Panc1 (cell line): Measurements from ENCODE around the gene PDS5B. TPM values are rescaled to one million over a fixed set of nuclear protein-coding genes. Genes with fewer than 3 reads are reported as not detected.

Experiments
- ATAC-seq: fragments of 200-7000 bp; cut with Tn5 transposase; 2 replicates; pipeline ENCODE4 v1.9.1; 2020; ENCODE audit warnings: mild to moderate bottlenecking, moderate library complexity
- BruUV-seq: library from RNA; stranded (reverse); fragments of 400-500 nt; replicated peaks from 2 replicates; lab custom pipeline; 2021; lab: Mats Ljungman, UMichigan
- CTCF ChIA-PET: fragments of 300-600 bp; sonication (Branson Sonifier 250); formaldehyde crosslinking; loops from one replicate; lab custom pipeline; 2022; ENCODE audit warnings: antibody characterized with exemption; lab: Charles Lee
- POLR2A ChIA-PET: fragments of 300-600 bp; sonication (Branson Sonifier 250); formaldehyde crosslinking; loops from one replicate; lab custom pipeline; 2022; ENCODE audit warnings: antibody characterized with exemption; lab: Charles Lee
- DNase-seq: peaks from one replicate; pipeline ENCODE4 v3.0.0-alpha.2; 2010; ENCODE audit warnings: low read depth, low spot score
- H3K27ac ChIP-seq: 2 replicates; pipeline ENCODE4 v1.5.1; 2011; ENCODE audit warnings: mild to moderate bottlenecking, low read length, inconsistent platforms
- H3K27me3 ChIP-seq: fragments of 200-500 bp; sonication (Bioruptor generic); 2 replicates; pipeline ENCODE4 v1.6.0; 2014; ENCODE audit warnings: low read length, inconsistent platforms; ENCODE audit not compliant: control insufficient read depth, insufficient read depth
- H3K36me3 ChIP-seq: fragments of 200-500 bp; sonication (Bioruptor generic); 2 replicates; pipeline ENCODE4 v1.5.1; 2014; ENCODE audit warnings: inconsistent platforms, mild to moderate bottlenecking, low read length, moderate library complexity; ENCODE audit not compliant: control insufficient read depth, insufficient read depth
- H3K4me1 ChIP-seq: 2 replicates; pipeline ENCODE4 v1.5.1; 2011; ENCODE audit warnings: inconsistent platforms, mild to moderate bottlenecking, low read length, moderate library complexity; ENCODE audit not compliant: control insufficient read depth, insufficient read depth
- H3K4me3 ChIP-seq, 2 experiments: 2 replicates each; pipeline ENCODE4 v1.5.1; 2011 to 2012; ENCODE audit warnings: low read depth in 2 of 2, low read length in 2 of 2, mild to moderate bottlenecking in 2 of 2, inconsistent platforms in 1 of 2, moderate library complexity in 1 of 2
- H3K9me3 ChIP-seq: fragments of 200-500 bp; sonication (Bioruptor generic); 2 replicates; pipeline ENCODE4 v1.5.1; 2014; ENCODE audit warnings: low read depth, mild to moderate bottlenecking, inconsistent platforms, low read length, moderate library complexity; ENCODE audit not compliant: control insufficient read depth, insufficient read depth
- POLR2AphosphoS5 ChIP-seq: IDR thresholded peaks from 2 replicates; pipeline ENCODE4 v1.6.1; 2012; ENCODE audit warnings: mild to moderate bottlenecking, low read depth, low read length, moderate library complexity
- SIN3A ChIP-seq: IDR thresholded peaks from 2 replicates; pipeline ENCODE4 v1.6.1; 2012; ENCODE audit warnings: low read depth, mild to moderate bottlenecking, low read length, moderate library complexity, borderline replicate concordance; ENCODE audit not compliant: insufficient read depth
- TCF7L2 ChIP-seq: IDR thresholded peaks from 2 replicates; pipeline ENCODE4 v1.6.1; 2011; ENCODE audit warnings: mild to moderate bottlenecking, low read depth, low read length, inconsistent platforms
- in situ Hi-C: cut with HindIII; loops from 2 replicates; pipeline ENCODE4 v1.10.0; 2016; ENCODE audit warnings: low sequenced_read_pairs, low pct_unique_long_range_greater_than_20kb
- intact Hi-C: fragments of 100-400 bp; cut with micrococcal nuclease; formaldehyde crosslinking; loops from one replicate; pipeline ENCODE4 v1.10.0; 2022; ENCODE audit not compliant: unreplicated experiment
- total RNA-seq: library from RNA; stranded (reverse); gene quantifications from one replicate; pipeline ENCODE4 v1.2.1, GENCODE V29; 2021; ENCODE audit not compliant: unreplicated experiment
- TF ChIP-seq, protein P1 (sequence below): fragments of 450-650 bp; IDR thresholded peaks from 2 replicates; pipeline ENCODE4 v1.5.1; 2017; ENCODE audit warnings: mild to moderate bottlenecking
- TF ChIP-seq, protein P2 (sequence below), 2 experiments: IDR thresholded peaks; 2 replicates each; pipeline ENCODE4 v1.6.1; 2011 to 2012; ENCODE audit warnings: low read depth in 2 of 2, control low read depth in 1 of 2, low read length in 1 of 2, mild to moderate bottlenecking in 1 of 2, moderate library complexity in 1 of 2; ENCODE audit not compliant: insufficient read depth in 1 of 2

Gene PDS5B
- total RNA-seq, 1 experiment from 2014 or later = 33.9 TPM

DNA sequence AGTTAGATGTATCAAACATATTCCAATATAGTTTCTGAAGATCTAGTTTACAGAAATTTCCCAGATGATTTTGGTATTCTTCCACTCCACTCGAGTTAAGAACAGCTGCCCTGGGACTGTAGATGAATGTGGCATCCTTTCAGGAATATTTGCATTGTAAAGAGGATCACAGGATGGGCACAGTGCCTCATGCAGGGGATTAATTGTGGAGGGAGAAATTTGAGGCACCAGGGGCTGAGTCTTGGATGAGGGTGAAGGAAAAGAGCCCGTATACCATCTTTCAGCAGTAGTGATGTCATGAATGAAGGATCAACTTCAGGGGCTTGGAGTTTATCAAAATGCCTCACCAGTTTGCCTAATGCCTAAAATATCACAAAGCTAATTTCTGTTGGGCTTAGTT is 4.0 kb upstream of the PDS5B start:
- Histone ChIP-seq H3K27ac (no peak overlapping the region), H3K27me3 (no peaks in the 10 kb centered on the region), H3K36me3 (peaks cover 1% of the 10 kb centered on the region; the same call in 1 of the 2 replicates), H3K4me3 (no peak overlapping the region), H3K4me1 (peaks cover 4% of the 10 kb centered on the region), H3K9me3 (no peaks in the 10 kb centered on the region)
- ATAC-seq (no peak), DNase-seq (no peak)
- POLR2A ChIA-PET = no interaction called here
- TF ChIP-seq SIN3A (no peak), TCF7L2 (no peak), POLR2AphosphoS5 (no peak)
- TF ChIP-seq, protein P1, sequence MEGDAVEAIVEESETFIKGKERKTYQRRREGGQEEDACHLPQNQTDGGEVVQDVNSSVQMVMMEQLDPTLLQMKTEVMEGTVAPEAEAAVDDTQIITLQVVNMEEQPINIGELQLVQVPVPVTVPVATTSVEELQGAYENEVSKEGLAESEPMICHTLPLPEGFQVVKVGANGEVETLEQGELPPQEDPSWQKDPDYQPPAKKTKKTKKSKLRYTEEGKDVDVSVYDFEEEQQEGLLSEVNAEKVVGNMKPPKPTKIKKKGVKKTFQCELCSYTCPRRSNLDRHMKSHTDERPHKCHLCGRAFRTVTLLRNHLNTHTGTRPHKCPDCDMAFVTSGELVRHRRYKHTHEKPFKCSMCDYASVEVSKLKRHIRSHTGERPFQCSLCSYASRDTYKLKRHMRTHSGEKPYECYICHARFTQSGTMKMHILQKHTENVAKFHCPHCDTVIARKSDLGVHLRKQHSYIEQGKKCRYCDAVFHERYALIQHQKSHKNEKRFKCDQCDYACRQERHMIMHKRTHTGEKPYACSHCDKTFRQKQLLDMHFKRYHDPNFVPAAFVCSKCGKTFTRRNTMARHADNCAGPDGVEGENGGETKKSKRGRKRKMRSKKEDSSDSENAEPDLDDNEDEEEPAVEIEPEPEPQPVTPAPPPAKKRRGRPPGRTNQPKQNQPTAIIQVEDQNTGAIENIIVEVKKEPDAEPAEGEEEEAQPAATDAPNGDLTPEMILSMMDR = no peak
- TF ChIP-seq, protein P2, sequence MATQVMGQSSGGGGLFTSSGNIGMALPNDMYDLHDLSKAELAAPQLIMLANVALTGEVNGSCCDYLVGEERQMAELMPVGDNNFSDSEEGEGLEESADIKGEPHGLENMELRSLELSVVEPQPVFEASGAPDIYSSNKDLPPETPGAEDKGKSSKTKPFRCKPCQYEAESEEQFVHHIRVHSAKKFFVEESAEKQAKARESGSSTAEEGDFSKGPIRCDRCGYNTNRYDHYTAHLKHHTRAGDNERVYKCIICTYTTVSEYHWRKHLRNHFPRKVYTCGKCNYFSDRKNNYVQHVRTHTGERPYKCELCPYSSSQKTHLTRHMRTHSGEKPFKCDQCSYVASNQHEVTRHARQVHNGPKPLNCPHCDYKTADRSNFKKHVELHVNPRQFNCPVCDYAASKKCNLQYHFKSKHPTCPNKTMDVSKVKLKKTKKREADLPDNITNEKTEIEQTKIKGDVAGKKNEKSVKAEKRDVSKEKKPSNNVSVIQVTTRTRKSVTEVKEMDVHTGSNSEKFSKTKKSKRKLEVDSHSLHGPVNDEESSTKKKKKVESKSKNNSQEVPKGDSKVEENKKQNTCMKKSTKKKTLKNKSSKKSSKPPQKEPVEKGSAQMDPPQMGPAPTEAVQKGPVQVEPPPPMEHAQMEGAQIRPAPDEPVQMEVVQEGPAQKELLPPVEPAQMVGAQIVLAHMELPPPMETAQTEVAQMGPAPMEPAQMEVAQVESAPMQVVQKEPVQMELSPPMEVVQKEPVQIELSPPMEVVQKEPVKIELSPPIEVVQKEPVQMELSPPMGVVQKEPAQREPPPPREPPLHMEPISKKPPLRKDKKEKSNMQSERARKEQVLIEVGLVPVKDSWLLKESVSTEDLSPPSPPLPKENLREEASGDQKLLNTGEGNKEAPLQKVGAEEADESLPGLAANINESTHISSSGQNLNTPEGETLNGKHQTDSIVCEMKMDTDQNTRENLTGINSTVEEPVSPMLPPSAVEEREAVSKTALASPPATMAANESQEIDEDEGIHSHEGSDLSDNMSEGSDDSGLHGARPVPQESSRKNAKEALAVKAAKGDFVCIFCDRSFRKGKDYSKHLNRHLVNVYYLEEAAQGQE (IDR thresholded peaks at IDR 0.05; ENCODE audit: insufficient read depth in 1 of 2, low read depth in 2 of 2, low read length in 1 of 2) = no peak
- intact Hi-C loops = no loop called here
- in situ Hi-C loops = no loop called here
- CTCF ChIA-PET = no interaction called here
- no TSS peak for BruUV-seq

DNA sequence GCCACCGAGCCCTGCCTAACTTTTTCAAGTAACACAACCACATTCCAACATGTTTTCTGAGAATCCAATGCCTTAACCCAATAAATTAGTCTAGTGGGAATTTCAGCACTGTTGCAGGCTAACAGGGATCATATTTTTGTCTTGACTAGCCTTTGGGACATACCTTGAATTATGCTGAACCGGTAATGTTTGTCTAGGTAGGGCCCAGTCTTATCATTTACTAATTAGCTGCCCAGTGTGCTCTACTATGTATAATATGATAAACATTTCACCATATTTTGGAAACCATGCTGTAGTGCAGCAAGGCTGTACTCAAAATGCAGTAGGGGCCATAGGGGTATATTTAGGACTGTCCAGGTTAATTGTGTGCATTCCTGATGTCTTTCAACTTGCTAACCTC is 3.3 kb upstream of the PDS5B start:
- Histone ChIP-seq H3K27me3 (no peaks in the 10 kb centered on the region), H3K4me3 (no peak overlapping the region), H3K9me3 (no peaks in the 10 kb centered on the region), H3K4me1 (peaks cover 4% of the 10 kb centered on the region), H3K27ac (no peak overlapping the region), H3K36me3 (peaks cover 4% of the 10 kb centered on the region; the same call in 1 of the 2 replicates)
- BruUV-seq = no TSS peak
- intact Hi-C loops (no loop called here), in situ Hi-C loops (no loop called here)
- TF ChIP-seq, protein P2 (IDR thresholded peaks at IDR 0.05; ENCODE audit: insufficient read depth in 1 of 2, low read depth in 2 of 2, low read length in 1 of 2) = no peak
- TF ChIP-seq SIN3A = no peak
- TF ChIP-seq, protein P1 = no peak
- TF ChIP-seq POLR2AphosphoS5 = no peak
- TF ChIP-seq TCF7L2 = no peak
- DNase-seq = no peak
- ATAC-seq = no peak
- ChIA-PET POLR2A (no interaction called here), CTCF (no interaction called here)
